Measurements from ENCODE around the gene AXIN2. TPM values are rescaled to one million over a fixed set of nuclear protein-coding genes. Genes with fewer than 3 reads are reported as not detected.

Gene AXIN2
- total RNA-seq, 2 donors from 2014 or later, result 32.3 to 54.6 TPM

DNA sequence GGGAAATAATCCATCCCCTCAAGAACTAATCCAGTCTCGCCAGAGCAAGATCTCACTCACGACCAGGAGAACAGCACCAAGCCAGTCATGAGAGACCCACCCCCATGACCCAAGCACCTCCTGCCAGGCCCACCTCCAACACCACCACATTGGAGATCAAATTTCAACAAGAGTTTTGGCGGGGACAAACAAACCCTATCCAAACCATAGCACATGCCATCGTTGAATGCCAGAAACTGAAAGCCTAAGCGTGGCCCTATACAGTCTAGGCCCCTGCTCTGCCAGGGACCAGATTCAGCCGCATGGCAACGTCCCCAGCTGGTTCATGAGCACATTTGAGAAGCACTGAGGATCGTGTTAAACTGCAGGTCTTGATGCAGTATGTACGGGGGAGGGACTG is 57.3 kb downstream of the AXIN2 start:
- Histone ChIP-seq H3K4me1 (replicated peaks) (no peaks in the 10 kb centered on the region), H3K27ac (no peak overlapping the region), H3K4me3 (no peak overlapping the region), H3K9me3 (no peaks in the 10 kb centered on the region), H3K36me3 (no peaks in the 10 kb centered on the region), H3K27me3 (replicated peaks; ENCODE audit: insufficient read depth) (no peaks in the 10 kb centered on the region)
- 67% methylated on average over 9 of the region's 9 CpGs for WGBS
- DNase-seq (ENCODE audit: low spot score), result no peak
- TF ChIP-seq, protein P1, sequence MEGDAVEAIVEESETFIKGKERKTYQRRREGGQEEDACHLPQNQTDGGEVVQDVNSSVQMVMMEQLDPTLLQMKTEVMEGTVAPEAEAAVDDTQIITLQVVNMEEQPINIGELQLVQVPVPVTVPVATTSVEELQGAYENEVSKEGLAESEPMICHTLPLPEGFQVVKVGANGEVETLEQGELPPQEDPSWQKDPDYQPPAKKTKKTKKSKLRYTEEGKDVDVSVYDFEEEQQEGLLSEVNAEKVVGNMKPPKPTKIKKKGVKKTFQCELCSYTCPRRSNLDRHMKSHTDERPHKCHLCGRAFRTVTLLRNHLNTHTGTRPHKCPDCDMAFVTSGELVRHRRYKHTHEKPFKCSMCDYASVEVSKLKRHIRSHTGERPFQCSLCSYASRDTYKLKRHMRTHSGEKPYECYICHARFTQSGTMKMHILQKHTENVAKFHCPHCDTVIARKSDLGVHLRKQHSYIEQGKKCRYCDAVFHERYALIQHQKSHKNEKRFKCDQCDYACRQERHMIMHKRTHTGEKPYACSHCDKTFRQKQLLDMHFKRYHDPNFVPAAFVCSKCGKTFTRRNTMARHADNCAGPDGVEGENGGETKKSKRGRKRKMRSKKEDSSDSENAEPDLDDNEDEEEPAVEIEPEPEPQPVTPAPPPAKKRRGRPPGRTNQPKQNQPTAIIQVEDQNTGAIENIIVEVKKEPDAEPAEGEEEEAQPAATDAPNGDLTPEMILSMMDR (IDR thresholded peaks at IDR 0.05), result no peak
- no peak for TF ChIP-seq POLR2AphosphoS5 (IDR thresholded peaks at IDR 0.05)
- no peak for TF ChIP-seq POLR2A (IDR thresholded peaks at IDR 0.05)
- intact Hi-C loops (cut with DNase I), result no loop called here

DNA sequence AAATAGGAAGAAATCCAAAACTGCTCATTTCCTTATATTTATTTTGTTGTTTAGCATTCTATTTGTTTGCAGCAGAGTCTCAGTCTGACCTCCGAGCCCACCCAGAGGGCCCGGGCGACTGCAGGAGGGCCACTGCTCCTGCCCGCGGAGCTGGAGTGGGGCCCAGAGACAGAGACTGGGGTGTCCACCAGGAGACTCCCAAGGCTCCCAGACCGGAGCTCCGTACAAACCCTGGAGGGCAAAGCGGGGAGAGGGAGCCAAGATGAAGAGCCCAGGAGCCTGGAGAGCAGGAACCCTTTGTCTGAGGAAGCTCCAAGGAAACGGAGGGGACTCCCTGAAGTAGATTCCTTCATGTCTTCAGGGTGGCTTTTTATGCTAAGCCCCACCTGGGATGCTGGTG is 57.9 kb downstream of the AXIN2 start:
- intact Hi-C loops (cut with DNase I), result no loop called here
- no peak overlapping the region for H3K4me3 ChIP-seq
- 93% methylated on average over 9 of the region's 9 CpGs for WGBS
- H3K27ac ChIP-seq, result no peak overlapping the region
- DNase-seq (ENCODE audit: low spot score), result no peak
- no peaks in the 10 kb centered on the region for H3K36me3 ChIP-seq
- TF ChIP-seq POLR2AphosphoS5 (IDR thresholded peaks at IDR 0.05) (no peak), POLR2A (IDR thresholded peaks at IDR 0.05) (no peak)
- TF ChIP-seq, protein P1 (IDR thresholded peaks at IDR 0.05), result no peak
- H3K27me3 ChIP-seq (replicated peaks; ENCODE audit: insufficient read depth), result no peaks in the 10 kb centered on the region
- H3K9me3 ChIP-seq, result no peaks in the 10 kb centered on the region
- no peaks in the 10 kb centered on the region for H3K4me1 ChIP-seq (replicated peaks)

DNA sequence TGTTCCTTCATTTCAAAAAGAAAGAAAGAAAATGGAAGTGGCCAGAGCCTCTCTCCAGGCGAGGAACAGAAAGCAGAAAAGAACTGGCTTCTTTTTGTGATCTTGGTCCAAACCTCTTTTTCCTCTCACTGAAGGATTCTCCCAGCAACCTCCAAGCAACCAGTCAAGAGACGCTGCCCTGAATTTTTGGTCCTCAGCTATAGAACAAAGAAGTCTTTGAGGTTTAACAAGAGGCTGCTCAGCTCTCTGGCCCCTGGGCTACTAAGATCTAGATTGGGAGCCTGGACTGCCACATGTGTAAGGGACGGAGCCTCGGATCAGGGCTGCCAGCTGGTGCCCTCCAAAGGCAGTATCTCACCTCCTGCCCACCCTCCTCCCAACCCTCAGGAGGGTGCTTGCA is 62.6 kb downstream of the AXIN2 start:
- H3K36me3 ChIP-seq, result no peaks in the 10 kb centered on the region
- H3K27me3 ChIP-seq (replicated peaks; ENCODE audit: insufficient read depth), result no peaks in the 10 kb centered on the region
- no peak for DNase-seq (ENCODE audit: low spot score)
- no peak overlapping the region for H3K4me3 ChIP-seq
- no peaks in the 10 kb centered on the region for H3K9me3 ChIP-seq
- H3K4me1 ChIP-seq (replicated peaks), result no peaks in the 10 kb centered on the region
- intact Hi-C loops (cut with DNase I), result no loop called here
- no peak overlapping the region for H3K27ac ChIP-seq
- 62% methylated on average over 4 of the region's 4 CpGs for WGBS
- no peak for TF ChIP-seq POLR2AphosphoS5 (IDR thresholded peaks at IDR 0.05)
- TF ChIP-seq POLR2A (IDR thresholded peaks at IDR 0.05), result no peak
- TF ChIP-seq, protein P1 (IDR thresholded peaks at IDR 0.05), result no peak

DNA sequence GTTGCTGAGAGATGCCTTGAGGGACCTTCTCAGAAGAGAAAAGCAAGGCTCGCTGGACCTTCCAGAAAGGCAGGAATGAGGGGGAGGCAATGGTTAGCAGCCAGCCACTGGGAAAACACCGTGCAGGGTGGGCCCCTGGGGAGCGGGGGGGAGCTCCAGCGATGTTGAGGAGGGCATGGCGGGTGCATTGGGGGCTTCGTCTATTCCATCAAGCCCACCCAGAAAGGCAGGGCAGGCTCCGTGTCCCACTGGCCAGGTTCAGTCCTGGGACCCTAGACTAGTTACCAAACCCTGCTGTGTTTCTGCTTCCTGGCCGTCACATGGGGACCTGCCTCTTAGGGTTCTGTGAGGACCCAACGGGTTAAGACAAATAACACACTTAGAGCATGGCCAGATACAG is 64.6 kb downstream of the AXIN2 start:
- H3K27ac ChIP-seq, result no peak overlapping the region
- no peaks in the 10 kb centered on the region for H3K9me3 ChIP-seq
- H3K27me3 ChIP-seq (replicated peaks; ENCODE audit: insufficient read depth), result no peaks in the 10 kb centered on the region
- intact Hi-C loops (cut with DNase I), result no loop called here
- H3K36me3 ChIP-seq, result no peaks in the 10 kb centered on the region
- WGBS, result 90% methylated on average over 9 of the region's 9 CpGs
- no peak for TF ChIP-seq POLR2AphosphoS5 (IDR thresholded peaks at IDR 0.05)
- no peak for TF ChIP-seq POLR2A (IDR thresholded peaks at IDR 0.05)
- H3K4me1 ChIP-seq (replicated peaks), result no peaks in the 10 kb centered on the region
- DNase-seq (ENCODE audit: low spot score), result no peak
- no peak overlapping the region for H3K4me3 ChIP-seq

DNA sequence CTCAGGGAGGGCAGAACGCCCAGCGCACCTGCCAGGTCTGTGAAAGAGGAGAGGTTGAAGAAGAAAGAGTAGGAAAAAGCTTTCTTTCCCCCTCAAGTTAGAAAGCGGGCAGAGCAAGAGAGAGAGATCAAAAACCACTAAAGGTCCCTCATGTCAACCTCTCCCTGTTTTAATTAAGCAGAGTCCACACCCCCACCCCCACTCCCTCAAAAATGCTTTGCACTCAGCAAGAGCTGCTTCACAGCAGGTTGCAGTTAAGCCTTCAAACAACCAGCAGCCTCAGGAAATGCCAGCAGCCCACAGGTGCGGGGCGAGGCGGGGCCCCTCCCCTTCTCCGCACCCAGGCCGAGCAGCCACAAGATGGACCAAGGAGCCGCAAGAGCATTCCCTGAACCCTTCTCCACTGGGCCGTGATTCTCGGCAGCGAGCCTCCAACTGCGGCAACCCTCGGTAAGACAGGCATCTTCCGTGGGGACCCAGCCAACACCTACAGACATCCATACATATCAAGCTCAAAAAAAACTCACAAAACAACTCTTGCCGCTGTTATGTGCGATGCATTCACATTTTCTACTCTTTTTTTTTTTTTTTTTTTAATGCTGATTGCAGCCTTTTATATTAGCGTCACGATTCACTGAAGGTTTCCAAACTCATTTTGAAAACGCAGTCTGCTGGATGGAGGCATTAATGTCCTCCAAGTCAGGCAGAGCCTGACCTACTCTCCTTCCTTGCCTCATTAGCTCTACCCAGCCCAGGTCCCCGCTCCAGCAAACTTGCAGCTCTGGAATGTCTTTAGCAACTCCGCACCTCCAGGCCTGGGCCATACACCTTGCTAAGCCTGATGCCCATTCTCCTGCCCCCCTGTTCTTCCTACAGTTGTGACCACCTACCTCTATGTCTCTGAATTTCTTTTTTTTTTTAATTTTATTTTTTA is 66.1 kb downstream of the AXIN2 start:
- Histone ChIP-seq H3K27ac (no peak overlapping the region), H3K4me1 (replicated peaks) (no peaks in the 10 kb centered on the region), H3K4me3 (no peak overlapping the region), H3K27me3 (replicated peaks; ENCODE audit: insufficient read depth) (no peaks in the 10 kb centered on the region), H3K36me3 (no peaks in the 10 kb centered on the region), H3K9me3 (no peaks in the 10 kb centered on the region)
- TF ChIP-seq POLR2AphosphoS5 (IDR thresholded peaks at IDR 0.05) (no peak), POLR2A (IDR thresholded peaks at IDR 0.05) (no peak)
- TF ChIP-seq, protein P1 (IDR thresholded peaks at IDR 0.05), result no peak
- WGBS, result 31% methylated on average over 22 of the region's 22 CpGs
- no peak for DNase-seq (ENCODE audit: low spot score)
- intact Hi-C loops (cut with DNase I), result no loop called here
